SK-MEL-5 (cell line): ENCODE data around the gene ZNF385D. TPM values are rescaled to one million over a fixed set of nuclear protein-coding genes. Genes with fewer than 3 reads are reported as not detected.
"Not testable (repeated sequence)": the region's sequence is repeated elsewhere in the genome, so short reads cannot be mapped to it uniquely, and the experiment has no call there.

ENCODE experiments used
- DNase-seq: peaks from one replicate; pipeline ENCODE4 v3.0.0-alpha.2; 2016; ENCODE audit warnings: low read depth, low spot score
- in situ Hi-C: cut with HindIII; loops from 2 replicates; pipeline ENCODE4 v1.10.0; 2016; ENCODE audit warnings: low sequenced_read_pairs, high pct_unique_total_duplicates, low pct_unique_long_range_greater_than_20kb
- total RNA-seq: library from RNA; depleted of rRNA; stranded (reverse); fragments of >200 nt; shearing (Covaris generic); gene quantifications from 2 replicates; pipeline ENCODE4 v1.2.3, GENCODE V29; 2014

ZNF385D gene
- total RNA-seq, 1 experiment from 2014 or later: not detected

DNA sequence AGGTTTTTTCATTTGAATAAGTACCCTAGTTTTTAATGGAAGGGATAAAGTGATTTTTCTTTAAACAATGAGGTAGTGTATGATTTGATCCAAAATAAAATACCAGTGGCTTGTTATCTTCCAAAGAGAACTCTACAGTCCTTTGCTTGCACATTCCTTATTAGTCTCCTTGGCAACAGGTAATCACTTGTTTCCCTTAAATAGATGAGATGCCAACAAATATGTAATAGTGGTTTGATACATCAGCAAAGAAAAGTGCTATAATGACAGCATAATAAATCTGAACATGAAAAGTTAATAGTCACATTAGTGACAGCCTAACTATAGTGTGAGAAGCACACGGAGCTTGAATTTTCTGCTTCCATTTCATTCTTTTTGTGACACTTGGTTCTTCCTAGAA, 360.2 kb downstream of the ZNF385D start:
- no peak for DNase-seq
- in situ Hi-C loops: no loop called here

DNA sequence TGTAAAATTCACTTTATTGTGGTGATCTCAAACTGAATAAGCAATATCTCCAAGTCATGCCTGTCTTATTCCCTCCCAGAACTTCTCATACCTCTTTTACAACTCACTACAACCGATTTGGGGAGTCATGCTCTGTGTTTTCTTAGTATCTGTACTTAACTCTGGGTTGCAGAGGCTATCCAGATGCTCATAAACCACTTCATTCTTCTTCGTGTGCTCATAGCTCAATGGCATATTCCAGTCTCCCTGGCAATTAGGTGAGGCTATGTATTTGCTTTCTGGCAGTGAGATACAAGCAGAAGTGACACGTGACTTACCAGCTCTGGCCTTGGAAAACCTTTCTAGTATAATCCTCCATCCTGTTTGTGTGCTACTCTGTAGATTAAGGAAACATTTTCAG, 360.9 kb downstream of the ZNF385D start:
- no peak for DNase-seq
- in situ Hi-C loops: no loop called here

DNA sequence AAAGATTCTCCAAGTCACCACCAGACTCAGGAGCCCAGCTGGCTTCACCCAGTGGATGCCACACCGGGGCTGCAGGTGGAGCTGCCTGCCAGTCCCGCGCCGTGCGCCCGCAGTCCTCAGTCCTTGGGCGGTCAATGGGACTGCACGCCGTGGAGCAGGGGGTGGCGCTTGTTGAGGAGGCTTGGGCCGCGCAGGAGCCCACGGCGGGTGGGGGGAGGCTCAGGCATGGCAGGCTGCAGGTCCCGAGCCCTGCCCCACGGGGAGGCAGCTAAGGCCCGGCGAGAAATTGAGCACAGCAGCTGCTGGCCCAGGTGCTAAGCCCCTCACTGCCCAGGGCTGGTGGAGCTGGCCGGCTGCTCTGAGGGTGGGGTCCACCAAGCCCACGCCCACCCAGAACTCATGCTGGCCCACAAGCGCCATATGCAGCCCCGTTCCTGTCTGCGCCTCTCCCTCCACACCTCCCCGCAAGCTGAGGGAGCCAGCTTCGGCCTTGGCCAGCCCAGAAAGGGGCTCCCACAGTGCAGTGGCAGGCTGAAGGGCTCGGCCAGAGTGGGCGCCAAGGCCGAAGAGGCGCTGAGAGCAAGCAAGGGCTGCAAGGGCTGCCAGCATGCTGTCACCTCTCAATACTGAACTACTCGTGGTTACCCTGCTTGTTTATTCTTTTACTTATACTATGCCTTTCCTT, 363.7 kb downstream of the ZNF385D start:
- DNase-seq, in situ Hi-C loops: not testable (repeated sequence)

DNA sequence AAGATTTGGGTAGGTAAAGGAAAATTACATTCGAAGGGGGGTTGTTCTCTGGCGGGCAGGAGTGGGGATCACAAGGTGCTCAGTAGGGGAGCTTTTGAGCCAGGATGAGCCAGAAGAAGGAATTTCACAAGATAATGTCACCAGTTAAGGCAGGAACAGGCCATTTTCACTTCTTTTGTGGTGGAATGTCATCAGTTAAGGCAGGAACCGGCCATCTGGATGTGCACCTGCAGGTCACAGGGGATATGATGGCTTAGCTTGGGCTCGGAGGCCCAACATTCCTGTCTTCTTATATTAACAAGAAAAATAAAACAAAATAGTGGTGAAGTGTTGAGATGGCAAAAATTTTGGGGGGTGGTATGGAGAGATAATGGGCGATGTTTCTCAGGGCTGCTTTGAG, 373.0 kb downstream of the ZNF385D start:
- DNase-seq, in situ Hi-C loops: not testable (repeated sequence)

DNA sequence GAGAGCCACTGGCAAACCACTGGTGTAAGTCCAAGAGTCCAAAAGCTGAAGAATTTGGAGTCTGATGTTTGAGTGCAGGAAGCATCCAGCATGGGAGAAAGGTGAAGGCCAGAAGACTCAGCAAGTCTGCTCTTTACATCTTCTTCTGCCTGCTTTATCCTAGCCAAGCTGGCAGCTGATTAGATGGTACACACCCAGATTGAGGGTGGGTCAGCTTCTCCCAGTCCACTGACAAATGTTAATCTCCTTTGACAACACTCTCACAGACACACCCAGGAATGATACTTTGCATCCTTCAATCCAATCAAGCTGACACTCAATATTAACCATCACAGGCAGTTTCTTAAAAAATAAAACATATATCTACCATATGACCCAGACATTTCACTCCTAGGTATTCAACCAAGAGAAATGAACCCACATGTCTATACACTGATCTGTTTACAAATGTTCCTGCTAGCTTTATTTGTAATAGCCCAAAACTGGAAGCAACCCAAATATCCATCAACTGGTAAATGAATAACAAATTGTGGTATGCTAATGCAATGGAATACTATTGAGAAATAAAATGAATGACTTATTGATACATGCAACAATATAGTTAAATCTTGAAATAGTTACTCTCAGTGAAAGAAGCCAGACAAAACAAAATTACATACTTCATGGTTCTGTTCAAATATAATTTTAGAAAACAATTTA, 373.8 kb downstream of the ZNF385D start:
- in situ Hi-C loops: no loop called here
- no peak for DNase-seq

DNA sequence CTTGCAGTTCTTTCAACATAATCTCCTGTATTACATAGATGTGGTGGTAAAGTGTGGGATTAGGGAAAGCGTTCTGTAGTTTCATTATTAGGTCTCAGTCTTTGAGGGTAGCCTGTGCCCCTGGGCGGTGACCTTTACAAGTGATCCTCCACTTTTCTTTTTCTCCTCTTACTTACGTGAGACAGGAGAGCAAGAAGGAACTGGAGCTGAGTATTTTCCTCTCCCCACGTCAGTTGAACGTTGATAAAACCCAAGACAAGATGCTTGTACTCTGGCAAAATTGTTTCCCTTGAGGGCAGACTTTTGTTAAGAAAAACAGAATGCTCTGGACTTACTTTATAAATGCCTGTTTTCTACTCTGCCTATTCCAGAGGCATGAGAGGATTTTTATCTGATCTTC, 378.7 kb downstream of the ZNF385D start:
- in situ Hi-C loops: no loop called here
- DNase-seq: no peak
